Mesenchymal stem cell (in vitro differentiated cells and primary cell): ENCODE data around the gene NEUROD4.

Experiments
- DNase-seq: peaks from one replicate; pipeline ENCODE4 v3.0.0-alpha.2; 2013
- H2AFZ ChIP-seq: one replicate; pipeline ENCODE4 v1.6.1; 2013; ENCODE audit warnings: low read depth, mild to moderate bottlenecking, control low read depth, inconsistent platforms, low read length, moderate library complexity
- H2AK5ac ChIP-seq: 2 replicates; pipeline ENCODE4 v1.6.1; 2013; ENCODE audit warnings: low read length, moderate library complexity, mild to moderate bottlenecking, inconsistent platforms; ENCODE audit not compliant: severe bottlenecking
- H2BK120ac ChIP-seq: one replicate; pipeline ENCODE4 v1.6.1; 2013; ENCODE audit warnings: low read depth, mild to moderate bottlenecking, inconsistent platforms, low read length, moderate library complexity
- H2BK12ac ChIP-seq, 2 experiments: one replicate each; pipeline ENCODE4 v1.6.1; 2013; ENCODE audit warnings: inconsistent platforms in 2 of 2, low read length in 2 of 2, mild to moderate bottlenecking in 2 of 2, moderate library complexity in 2 of 2, control low read depth in 1 of 2
- H2BK15ac ChIP-seq: one replicate; pipeline ENCODE4 v1.6.1; 2013; ENCODE audit warnings: mild to moderate bottlenecking, low read depth, inconsistent platforms; ENCODE audit not compliant: poor library complexity, severe bottlenecking
- H2BK5ac ChIP-seq: 2 replicates; pipeline ENCODE4 v1.6.1; 2013; ENCODE audit warnings: low read depth, mild to moderate bottlenecking, low read length, control low read depth, inconsistent platforms; ENCODE audit not compliant: poor library complexity, severe bottlenecking
- H3K14ac ChIP-seq, 2 experiments: one replicate each; pipeline ENCODE4 v1.6.1; 2013; ENCODE audit warnings: inconsistent platforms in 2 of 2, low read length in 2 of 2, control low read depth in 1 of 2, mild to moderate bottlenecking in 1 of 2, moderate library complexity in 1 of 2
- H3K18ac ChIP-seq, 2 experiments: one replicate each; pipeline ENCODE4 v1.6.1; 2013; ENCODE audit warnings: inconsistent platforms in 2 of 2, low read length in 2 of 2, control low read depth in 1 of 2, low read depth in 1 of 2, mild to moderate bottlenecking in 1 of 2
- H3K23ac ChIP-seq, 2 experiments: one replicate each; pipeline ENCODE4 v1.6.1; 2013; ENCODE audit warnings: inconsistent platforms in 2 of 2, low read length in 2 of 2, mild to moderate bottlenecking in 2 of 2, moderate library complexity in 2 of 2, control low read depth in 1 of 2
- H3K27ac ChIP-seq: 2 replicates; pipeline ENCODE4 v1.5.1; 2013; ENCODE audit warnings: mild to moderate bottlenecking, moderate library complexity, low read length, control low read depth, inconsistent platforms; ENCODE audit not compliant: poor library complexity, severe bottlenecking
- H3K27me3 ChIP-seq, 2 experiments: 2 replicates each; pipeline versions ENCODE4 v1.6.1 to v1.7.0; 2013; ENCODE audit warnings: low read length in 2 of 2, mild to moderate bottlenecking in 2 of 2, moderate library complexity in 2 of 2, control low read depth in 1 of 2, inconsistent platforms in 1 of 2; ENCODE audit not compliant: control insufficient read depth in 1 of 2, insufficient read depth in 1 of 2
- H3K36me3 ChIP-seq, 2 experiments: 2 replicates each; pipeline versions ENCODE4 v1.6.1 to v1.7.0; 2013; ENCODE audit warnings: low read length in 2 of 2, control low read depth in 1 of 2, inconsistent platforms in 1 of 2, low read depth in 1 of 2, mild to moderate bottlenecking in 1 of 2; ENCODE audit not compliant: insufficient read depth in 2 of 2, control insufficient read depth in 1 of 2
- H3K4ac ChIP-seq, 2 experiments: one replicate each; pipeline ENCODE4 v1.6.1; 2013; ENCODE audit warnings: inconsistent platforms in 2 of 2, low read length in 2 of 2, mild to moderate bottlenecking in 2 of 2, moderate library complexity in 2 of 2, control low read depth in 1 of 2, low read depth in 1 of 2
- H3K4me1 ChIP-seq: 2 replicates; pipeline ENCODE4 v1.6.1; 2013; ENCODE audit warnings: low read depth, low read length, control low read depth; ENCODE audit not compliant: control insufficient read depth, insufficient read depth
- H3K4me2 ChIP-seq: 2 replicates; pipeline ENCODE4 v1.6.1; 2013; ENCODE audit warnings: low read length, mild to moderate bottlenecking, inconsistent platforms; ENCODE audit not compliant: poor library complexity, severe bottlenecking
- H3K4me3 ChIP-seq, 2 experiments: 2 replicates each; pipeline versions ENCODE4 v1.5.1 to v1.7.0; 2013; ENCODE audit warnings: low read length in 2 of 2, mild to moderate bottlenecking in 2 of 2, control low read depth in 1 of 2, low read depth in 1 of 2; ENCODE audit not compliant: insufficient read depth in 1 of 2
- H3K79me1 ChIP-seq: replicated peaks from 2 replicates; pipeline ENCODE4 v1.6.1; 2013; ENCODE audit warnings: mild to moderate bottlenecking, control low read depth, low read length, inconsistent platforms; ENCODE audit not compliant: poor library complexity, severe bottlenecking
- H3K9ac ChIP-seq: 2 replicates; pipeline ENCODE4 v1.7.0; 2013; ENCODE audit warnings: mild to moderate bottlenecking, low read length, moderate library complexity
- H3K9me3 ChIP-seq: 2 replicates; pipeline ENCODE4 v1.7.0; 2013; ENCODE audit warnings: mild to moderate bottlenecking, low read length; ENCODE audit not compliant: control insufficient read depth
- H4K8ac ChIP-seq: one replicate; pipeline ENCODE4 v1.6.1; 2013; ENCODE audit warnings: inconsistent platforms, mild to moderate bottlenecking, low read length, moderate library complexity
- H4K91ac ChIP-seq: one replicate; pipeline ENCODE4 v1.6.1; 2013; ENCODE audit warnings: mild to moderate bottlenecking, low read length, inconsistent platforms
- WGBS: methylation state at CpG from one replicate; pipeline ENCODE4 v1.1.7; 2013; ENCODE audit warnings: mixed read lengths; 5-methylcytosine and 5-hydroxymethylcytosine counted together

Gene NEUROD4

GRCh38 chr12:54975272-54975671, 44.5 kb upstream of the NEUROD4 start:
- peaks cover 2% of the 10 kb centered on the region for H3K4me1 ChIP-seq
- WGBS, result 56% methylated on average over 1 of the region's 2 CpGs
- no peak overlapping the region for H3K4me2 ChIP-seq

GRCh38 chr12:54975875-54976274, 43.9 kb upstream of the NEUROD4 start:
- Histone ChIP-seq H3K79me1 (no peaks in the 10 kb centered on the region), H3K14ac (no peak overlapping the region), H3K9me3 (no peaks in the 10 kb centered on the region), H2BK5ac (no peak overlapping the region), H3K27ac (no peak overlapping the region), H3K23ac (no peak overlapping the region), H3K4ac (no peak overlapping the region), H3K27me3 (peaks cover 0 to 5% of the 10 kb centered on the region in 2 experiments), H2AFZ (no peak overlapping the region), H2AK5ac (no peak overlapping the region), H4K91ac (no peak overlapping the region), H3K4me2 (no peak overlapping the region), H3K4me1 (peaks cover 2% of the 10 kb centered on the region), H2BK15ac (no peak overlapping the region), H3K4me3 (no peak overlapping the region), H2BK120ac (no peak overlapping the region), H4K8ac (no peak overlapping the region), H3K36me3 (no peaks in the 10 kb centered on the region), H2BK12ac (no peak overlapping the region), H3K9ac (no peak overlapping the region), H3K18ac (no peak overlapping the region)
- 75% methylated on average over 5 of the region's 6 CpGs for WGBS
- DNase-seq, result no peak

More at GRCh38 chr12:54975272-54975671, 44.5 kb upstream of the NEUROD4 start:
- H2AFZ ChIP-seq, result no peak overlapping the region
- no peaks in the 10 kb centered on the region for H3K36me3 ChIP-seq
- H2AK5ac ChIP-seq, result no peak overlapping the region
- H4K91ac ChIP-seq, result no peak overlapping the region
- no peak overlapping the region for H2BK12ac ChIP-seq
- no peak overlapping the region for H3K18ac ChIP-seq
- no peaks in the 10 kb centered on the region for H3K9me3 ChIP-seq
- no peak overlapping the region for H3K14ac ChIP-seq
- no peak overlapping the region for H4K8ac ChIP-seq
- no peak overlapping the region for H3K27ac ChIP-seq
- H3K4ac ChIP-seq, result no peak overlapping the region
- H2BK5ac ChIP-seq, result no peak overlapping the region
- no peaks in the 10 kb centered on the region for H3K79me1 ChIP-seq
- no peak overlapping the region for H3K4me3 ChIP-seq
- H2BK15ac ChIP-seq, result no peak overlapping the region
- no peak overlapping the region for H3K9ac ChIP-seq
- no peak overlapping the region for H2BK120ac ChIP-seq
- DNase-seq, result no peak
- H3K23ac ChIP-seq, result no peak overlapping the region
- peaks cover 0 to 5% of the 10 kb centered on the region in 2 experiments for H3K27me3 ChIP-seq

GRCh38 chr12:54977155-54977554, 42.6 kb upstream of the NEUROD4 start:
- peak overlapping the region; percentile 86 for H3K27ac ChIP-seq
- no peak overlapping the region for H3K4me2 ChIP-seq
- no peak overlapping the region for H2BK120ac ChIP-seq
- H3K4ac ChIP-seq, result no peak overlapping the region
- WGBS, result 29% methylated on average over 3 of the region's 3 CpGs
- DNase-seq, result peak; percentile 17
- H3K9ac ChIP-seq, result peak overlapping the region; percentile 74
- H2BK5ac ChIP-seq, result no peak overlapping the region
- no peak overlapping the region for H2BK15ac ChIP-seq
- no peak overlapping the region for H2BK12ac ChIP-seq
- no peak overlapping the region for H3K14ac ChIP-seq
- H3K4me3 ChIP-seq, result no peak overlapping the region
- no peak overlapping the region for H2AFZ ChIP-seq
- no peaks in the 10 kb centered on the region for H3K9me3 ChIP-seq
- H3K79me1 ChIP-seq, result no peaks in the 10 kb centered on the region
- no peak overlapping the region for H2AK5ac ChIP-seq
- peaks cover 0 to 5% of the 10 kb centered on the region in 2 experiments for H3K27me3 ChIP-seq
- no peaks in the 10 kb centered on the region for H3K36me3 ChIP-seq
- peaks cover 2% of the 10 kb centered on the region for H3K4me1 ChIP-seq
- H3K18ac ChIP-seq, result no peak overlapping the region
- H4K8ac ChIP-seq, result no peak overlapping the region
- H3K23ac ChIP-seq, result no peak overlapping the region
- no peak overlapping the region for H4K91ac ChIP-seq

- no peak overlapping the region for H3K23ac ChIP-seq
- H3K4ac ChIP-seq, result no peak overlapping the region
- 78% methylated on average over 5 of the region's 5 CpGs for WGBS
- no peak overlapping the region for H2BK5ac ChIP-seq
- peak overlapping the region; percentile 58 for H3K27ac ChIP-seq
- H3K9me3 ChIP-seq, result no peaks in the 10 kb centered on the region
- no peaks in the 10 kb centered on the region for H3K36me3 ChIP-seq
- peak overlapping the region; percentile 74 for H3K9ac ChIP-seq
- DNase-seq, result no peak
- no peak overlapping the region for H3K4me3 ChIP-seq
- H3K27me3 ChIP-seq, result peaks cover 0 to 11% of the 10 kb centered on the region in 2 experiments
- no peak overlapping the region for H3K4me2 ChIP-seq
- no peak overlapping the region for H2BK12ac ChIP-seq
- H3K4me1 ChIP-seq, result peaks cover 2% of the 10 kb centered on the region
- H3K14ac ChIP-seq, result no peak overlapping the region
- no peak overlapping the region for H3K18ac ChIP-seq
- H3K79me1 ChIP-seq, result no peaks in the 10 kb centered on the region
- H2BK120ac ChIP-seq, result no peak overlapping the region
- H2AK5ac ChIP-seq, result no peak overlapping the region
- no peak overlapping the region for H4K91ac ChIP-seq
- H2AFZ ChIP-seq, result no peak overlapping the region
- H4K8ac ChIP-seq, result no peak overlapping the region
- H2BK15ac ChIP-seq, result no peak overlapping the region
Observed at GRCh38 chr12:54977857-54978256, 41.9 kb upstream of the NEUROD4 start.
